Suprapubic skin (tissue), 4 donors: Measurements from ENCODE around the gene PCA3. TPM values are rescaled to one million over a fixed set of nuclear protein-coding genes. Genes with fewer than 3 reads are reported as not detected.

ENCODE experiments used
- DNase-seq, 2 donors: peaks; one replicate each; pipeline ENCODE4 v3.0.0-alpha.2; 2019; ENCODE audit warnings: low spot score in 2 of 2
- H3K27ac ChIP-seq: fragments of 200-600 bp; sonication (generic); one replicate; pipeline ENCODE4 v1.5.1; 2019
- H3K27me3 ChIP-seq: fragments of 200-600 bp; sonication (generic); one replicate; pipeline ENCODE4 v1.5.1; 2019
- H3K36me3 ChIP-seq: fragments of 200-600 bp; sonication (generic); one replicate; pipeline ENCODE4 v1.5.1; 2019
- H3K4me1 ChIP-seq: fragments of 200-600 bp; sonication (generic); one replicate; pipeline ENCODE4 v1.5.1; 2019
- H3K4me3 ChIP-seq: fragments of 200-600 bp; sonication (generic); one replicate; pipeline ENCODE4 v1.5.1; 2019; ENCODE audit warnings: mild to moderate bottlenecking
- H3K9me3 ChIP-seq: fragments of 200-600 bp; sonication (generic); one replicate; pipeline ENCODE4 v1.5.1; 2019
- CTCF ChIP-seq, 2 donors: fragments of 200-600 bp in 1 of 2; fragments of 450-650 bp in 1 of 2; sonication (generic) in 1 of 2; IDR thresholded peaks; one replicate each; pipeline ENCODE4 v1.5.1; 2016 to 2019; ENCODE audit warnings: antibody characterized with exemption in 2 of 2, mild to moderate bottlenecking in 1 of 2, moderate library complexity in 1 of 2
- EP300 ChIP-seq: sonication (generic); formaldehyde crosslinking; IDR thresholded peaks from one replicate; pipeline ENCODE4 v1.6.1; 2017; ENCODE audit warnings: antibody characterized with exemption
- POLR2A ChIP-seq, 2 donors: fragments of 450-650 bp; IDR thresholded peaks; one replicate each; pipeline ENCODE4 v1.6.1; 2017; ENCODE audit warnings: antibody characterized with exemption in 2 of 2, mild to moderate bottlenecking in 2 of 2, moderate library complexity in 2 of 2
- POLR2AphosphoS5 ChIP-seq, 3 donors: sonication (generic); formaldehyde crosslinking; IDR thresholded peaks; one replicate each; pipeline ENCODE4 v1.6.1; 2017; ENCODE audit warnings: antibody characterized with exemption in 3 of 3
- WGBS: methylation state at CpG from one replicate; pipeline ENCODE4 v1.1.5; 2018; 5-methylcytosine and 5-hydroxymethylcytosine counted together
- total RNA-seq, 4 donors: library from RNA; depleted of rRNA; stranded (reverse); fragments of >200 nt; gene quantifications; one replicate each; pipeline ENCODE4 v1.1.0, GENCODE V29; 2016

Gene PCA3
- total RNA-seq, 4 donors from 2014 or later, result 0.25 TPM; not detected in 3

DNA sequence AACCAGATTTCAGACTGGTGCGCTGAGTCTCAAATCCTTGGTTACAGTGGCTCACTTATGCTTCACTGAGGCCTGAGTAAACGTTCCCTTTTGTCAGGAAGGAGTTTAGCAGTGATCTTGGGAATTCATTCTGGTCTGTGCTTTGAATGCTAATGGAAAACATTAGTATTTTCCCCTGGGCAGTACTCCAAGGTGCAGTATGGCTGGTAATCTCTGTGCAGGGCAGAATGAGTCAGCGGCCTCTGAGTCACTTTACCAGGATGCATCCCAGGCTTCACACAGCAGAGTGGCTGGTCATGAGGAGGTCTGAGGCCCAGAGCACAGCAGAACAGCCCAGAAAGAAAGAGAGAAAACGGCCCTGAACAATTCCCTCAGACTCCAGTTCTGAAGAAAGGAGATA is 54.0 kb downstream of the PCA3 start:
- H3K4me3 ChIP-seq, result no peak overlapping the region
- no peak for TF ChIP-seq POLR2AphosphoS5 (IDR thresholded peaks at IDR 0.05)
- no peak for TF ChIP-seq EP300
- H3K27ac ChIP-seq, result peak overlapping the region; percentile 55
- DNase-seq, result peak in 1 of 2 donors; percentile 67
- no peaks in the 10 kb centered on the region for H3K27me3 ChIP-seq
- no peaks in the 10 kb centered on the region for H3K9me3 ChIP-seq
- WGBS, result 27% methylated on average over 4 of the region's 4 CpGs
- H3K4me1 ChIP-seq, result peaks cover 12% of the 10 kb centered on the region
- no peaks in the 10 kb centered on the region for H3K36me3 ChIP-seq

GRCh38 chr9:76820431-76820830 is 56.2 kb downstream of the PCA3 start:
- no peaks in the 10 kb centered on the region for H3K27me3 ChIP-seq
- peaks cover 12% of the 10 kb centered on the region for H3K4me1 ChIP-seq
- WGBS, result 85% methylated on average over 6 of the region's 6 CpGs
- no peak overlapping the region for H3K27ac ChIP-seq
- H3K4me3 ChIP-seq, result no peak overlapping the region
- no peak for TF ChIP-seq POLR2AphosphoS5 (IDR thresholded peaks at IDR 0.05)
- no peak for TF ChIP-seq POLR2A (IDR thresholded peaks at IDR 0.05)
- no peak for TF ChIP-seq EP300
- TF ChIP-seq CTCF (IDR thresholded peaks at IDR 0.05), result no peak
- no peak for DNase-seq
- no peaks in the 10 kb centered on the region for H3K9me3 ChIP-seq
- no peaks in the 10 kb centered on the region for H3K36me3 ChIP-seq

GRCh38 chr9:76827296-76828080 is 63.2 kb downstream of the PCA3 start:
- DNase-seq, result no peak
- Histone ChIP-seq H3K9me3 (no peaks in the 10 kb centered on the region), H3K27ac (no peak overlapping the region), H3K4me3 (no peak overlapping the region), H3K36me3 (no peaks in the 10 kb centered on the region), H3K27me3 (no peaks in the 10 kb centered on the region), H3K4me1 (no peaks in the 10 kb centered on the region)
- no peak for TF ChIP-seq EP300
- TF ChIP-seq POLR2AphosphoS5 (IDR thresholded peaks at IDR 0.05), result no peak
- TF ChIP-seq CTCF (IDR thresholded peaks at IDR 0.05), result no peak
- no peak for TF ChIP-seq POLR2A (IDR thresholded peaks at IDR 0.05)
- WGBS, result 86% methylated on average over 9 of the region's 9 CpGs

DNA sequence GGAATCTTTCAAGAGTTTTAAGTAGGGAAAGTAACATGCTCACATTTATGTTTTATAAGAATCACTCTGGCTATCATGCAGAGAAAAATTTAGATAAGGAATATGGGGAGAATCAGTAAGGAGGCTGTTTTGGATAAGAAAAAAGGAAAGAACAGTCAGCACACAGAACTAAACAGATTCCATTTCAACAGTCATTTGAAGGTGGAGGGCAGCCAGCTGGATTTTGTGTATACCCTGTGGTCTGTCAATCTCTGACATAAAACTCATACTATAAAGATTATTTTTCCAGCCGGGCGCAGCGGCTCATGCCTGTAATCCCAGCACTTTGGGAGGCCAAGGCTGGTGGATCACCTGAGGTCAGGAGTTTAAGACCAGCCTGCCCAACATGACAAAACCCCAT is 64.2 kb downstream of the PCA3 start:
- DNase-seq, result no peak
- H3K27me3 ChIP-seq, result no peaks in the 10 kb centered on the region
- no peaks in the 10 kb centered on the region for H3K36me3 ChIP-seq
- no peak overlapping the region for H3K27ac ChIP-seq
- WGBS, result 69% methylated on average over 3 of the region's 3 CpGs
- H3K4me1 ChIP-seq, result no peaks in the 10 kb centered on the region
- TF ChIP-seq POLR2AphosphoS5 (IDR thresholded peaks at IDR 0.05), result no peak
- no peak for TF ChIP-seq CTCF (IDR thresholded peaks at IDR 0.05)
- no peak for TF ChIP-seq EP300
- no peak for TF ChIP-seq POLR2A (IDR thresholded peaks at IDR 0.05)
- H3K4me3 ChIP-seq, result no peak overlapping the region
- no peaks in the 10 kb centered on the region for H3K9me3 ChIP-seq

DNA sequence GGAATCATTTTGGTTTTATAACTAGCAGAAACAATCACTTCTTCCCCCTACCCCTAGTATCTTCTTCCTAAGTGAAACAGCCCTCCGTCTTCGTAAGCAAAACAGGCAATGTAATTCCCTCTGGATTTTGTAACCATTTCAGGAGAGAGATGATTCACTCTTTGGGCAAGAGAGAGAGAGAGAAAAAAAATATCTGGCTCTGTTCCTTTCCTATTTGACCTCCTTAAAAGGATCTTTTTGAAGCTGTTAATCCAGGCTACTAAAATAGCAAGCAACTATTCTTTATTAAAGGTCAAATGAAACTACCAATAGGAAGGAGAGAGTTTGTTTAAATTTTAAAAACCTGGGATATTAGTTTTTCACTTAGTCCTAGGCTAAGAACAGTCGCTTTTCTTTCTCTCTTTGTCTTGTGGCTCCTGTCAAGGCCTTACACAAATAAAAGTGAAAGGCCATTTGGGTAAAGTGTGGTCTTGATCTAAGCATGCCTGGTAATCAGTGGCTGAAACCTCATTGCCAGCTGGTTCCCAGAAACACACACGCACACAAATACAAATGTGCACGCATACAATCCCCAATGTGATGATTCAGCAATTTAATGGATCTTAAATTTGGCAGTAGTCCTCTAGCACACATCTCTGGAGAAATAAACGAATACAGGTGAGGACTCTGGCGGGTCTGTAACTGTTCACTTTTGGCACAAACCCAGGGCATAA is 71.5 kb downstream of the PCA3 start:
- TF ChIP-seq POLR2A (IDR thresholded peaks at IDR 0.05) (no peak), POLR2AphosphoS5 (IDR thresholded peaks at IDR 0.05) (no peak), CTCF (IDR thresholded peaks at IDR 0.05) (no peak), EP300 (no peak)
- Histone ChIP-seq H3K36me3 (no peaks in the 10 kb centered on the region), H3K27ac (peak overlapping the region; percentile 75), H3K9me3 (no peaks in the 10 kb centered on the region), H3K27me3 (no peaks in the 10 kb centered on the region), H3K4me1 (peaks cover 12% of the 10 kb centered on the region), H3K4me3 (no peak overlapping the region)
- DNase-seq, result no peak
- 25% methylated on average over 7 of the region's 7 CpGs for WGBS

Other genes starting within 250 kb of the PCA3 start
- 10 to 100 TPM in 1 of 4 donors, 1 to 10 TPM in 3; 3.6 to 16.2 (median 6.4) TPM for gene PRUNE2, start 141.7 kb downstream of the PCA3 start, total RNA-seq